ENCODE results near the gene BZW2. TPM values are rescaled to one million over a fixed set of nuclear protein-coding genes. Genes with fewer than 3 reads are reported as not detected.
A peak's percentile ranks its signal among the peaks of the same experiment; 100 is the strongest.

BZW2 gene
- total and polyA plus RNA-seq, 2 of the 13 experiments (the other 11 are each of a cell fraction or from before 2014, with no cell fraction given), result 21.8 to 95.2 TPM

DNA sequence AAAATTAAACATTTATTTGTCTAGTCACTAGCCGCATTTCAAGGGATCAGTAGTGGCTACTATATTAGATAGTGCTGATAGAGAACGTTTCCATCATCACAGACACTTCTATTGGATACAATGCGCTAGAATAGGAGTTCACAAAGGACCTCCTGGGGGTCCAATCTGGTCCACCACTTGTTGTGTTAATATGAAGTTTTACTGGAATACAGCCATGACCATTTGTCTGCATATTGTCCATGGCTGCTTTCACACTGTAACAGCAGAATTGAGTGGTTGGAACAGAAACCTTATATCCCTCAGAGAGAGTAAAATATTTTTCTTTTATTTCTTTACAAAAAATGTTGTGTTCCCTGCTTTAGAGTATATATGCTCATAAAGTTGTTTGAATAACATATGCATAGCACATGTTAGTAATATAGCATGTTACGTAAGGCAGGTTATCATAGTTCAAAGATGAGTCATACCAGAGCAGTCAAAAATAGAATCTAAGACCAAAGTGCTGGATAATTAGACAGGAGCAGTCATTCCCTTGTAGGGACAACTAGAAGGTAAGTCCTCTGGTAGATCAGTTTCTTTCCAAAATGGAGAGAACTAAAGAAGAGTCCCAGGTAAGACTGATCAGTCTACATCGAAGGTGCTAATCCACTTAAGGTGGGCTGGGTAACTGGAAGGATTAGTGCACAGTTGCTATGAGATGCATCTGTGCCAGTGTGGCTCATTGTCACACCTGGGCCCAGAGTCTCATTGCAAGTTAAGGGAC lies 14.9 kb downstream of the BZW2 start:
- intact Hi-C loops (cut with micrococcal nuclease; ENCODE audit: unreplicated experiment), result loop anchor here (2.0 to 10.0 kb wide), 2 partner anchors 14 to 1286 kb away; partner anchors contain the start of gene BZW2
- 72% methylated on average over 5 of the region's 5 CpGs for WGBS (ENCODE audit: low lambda C conversion rate)
- no peaks in the 10 kb centered on the region for H3K36me3 ChIP-seq (replicated peaks in 1 of 2; ENCODE audit: control insufficient read depth in 1 of 2, insufficient read depth in 2 of 2, low read length in 2 of 2)
- peaks cover 24% of the 10 kb centered on the region for H3K4me1 ChIP-seq (ENCODE audit: insufficient read depth, low read length)
- H2AFZ ChIP-seq (ENCODE audit: low read length), result no peak overlapping the region
- no TSS peak for BruUV-seq (replicated peaks)
- CTCF ChIA-PET (ENCODE audit: low intra/inter-chr PET ratio, low total read pairs), result no interaction called here
- H4K20me1 ChIP-seq (ENCODE audit: insufficient read depth, low read length), result peaks cover 3% of the 10 kb centered on the region; the same call in 1 of the 2 replicates
- no peak overlapping the region for H3K9ac ChIP-seq (ENCODE audit: insufficient read depth, low read depth, low read length)
- DNase-seq (ENCODE audit: low spot score) (peak; percentile 82), ATAC-seq (peak; percentile 91), FAIRE-seq (peak; percentile 12)
- H3K4me3 ChIP-seq (replicated peaks in 1 of 3; ENCODE audit: insufficient read depth in 1 of 3, low read depth in 2 of 3, low read length in 3 of 3), result no peak overlapping the region; a peak in 2 of 6 replicates
- H3K27me3 ChIP-seq (ENCODE audit: control insufficient read depth in 1 of 2, insufficient read depth in 2 of 2, low read length in 2 of 2), result no peaks in the 10 kb centered on the region
- peaks cover 77% of the 10 kb centered on the region for H3K79me2 ChIP-seq (ENCODE audit: insufficient read depth, low read length)
- H3K9me3 ChIP-seq (ENCODE audit: low read length), result no peaks in the 10 kb centered on the region
- in situ Hi-C loops (cut with HindIII; ENCODE audit: extremely low pct_ligation_motif_present, low pct_unique_long_range_greater_than_20kb), result no loop called here
- H3K27ac ChIP-seq (ENCODE audit: extremely low read length, insufficient read depth, low read length), result peak overlapping the region; percentile 53
- peak overlapping the region; percentile 54 for H3K4me2 ChIP-seq (ENCODE audit: low read depth, low read length)
- POLR2A ChIA-PET, result interaction anchor here (0.8 kb wide), 1 partner anchor 15 kb away, joined by 3 read pairs; the partner anchor contains the start of genes ANKMY2 and BZW2
- peak; percentile 94 for TF ChIP-seq FOSL1 (CRISPR knock-in tag; IDR thresholded peaks at IDR 0.05; ENCODE audit: borderline replicate concordance)
- no peak for TF ChIP-seq ZNF24 (IDR thresholded peaks at IDR 0.05)
- TF ChIP-seq E2F2 (CRISPR knock-in tag; IDR thresholded peaks at IDR 0.05; ENCODE audit: borderline replicate concordance), result no peak
- TF ChIP-seq FOXA3 (CRISPR knock-in tag; IDR thresholded peaks at IDR 0.05), result peak; percentile 45
- 0 out of 2 replicates have a peak, but pooled peaks have one; percentile 22 for TF ChIP-seq NR2F2 (IDR thresholded peaks at IDR 0.05; ENCODE audit: borderline replicate concordance, low read depth)
- TF ChIP-seq CEBPB (IDR thresholded peaks at IDR 0.05; ENCODE audit: borderline replicate concordance, low read depth, low read length), result peak; percentile 33; the same call in 1 of the 2 replicates
- no peak for TF ChIP-seq KDM6A (CRISPR knock-in tag; IDR thresholded peaks at IDR 0.05; ENCODE audit: low read depth)
- peak; percentile 99 for TF ChIP-seq MEF2D (CRISPR knock-in tag; IDR thresholded peaks at IDR 0.05)
- TF ChIP-seq JUND (CRISPR knock-in tag; IDR thresholded peaks at IDR 0.05), result peak; percentile 95
- peak; percentile 68 for TF ChIP-seq SAP130 (CRISPR knock-in tag; IDR thresholded peaks at IDR 0.05; ENCODE audit: low read depth)
- no peak for TF ChIP-seq HHEX (CRISPR knock-in tag; IDR thresholded peaks at IDR 0.05)
- TF ChIP-seq HNF4A (CRISPR knock-in tag; IDR thresholded peaks at IDR 0.05), result peak; percentile 31; the same call in 1 of the 2 replicates
- no peak for TF ChIP-seq USF2 (IDR thresholded peaks at IDR 0.05; ENCODE audit: low read depth, low read length)
- TF ChIP-seq USF2 (CRISPR knock-in tag; IDR thresholded peaks at IDR 0.05; ENCODE audit: borderline replicate concordance), result no peak
- peak; percentile 78 for TF ChIP-seq FOSL2 (CRISPR knock-in tag; IDR thresholded peaks at IDR 0.05)
- no peak for TF ChIP-seq SRSF1 (optimal IDR thresholded peaks at IDR 0.05; ENCODE audit: low read depth, low read length)
- no peak for TF ChIP-seq ZNF615 (CRISPR knock-in tag; IDR thresholded peaks at IDR 0.05; ENCODE audit: borderline replicate concordance)
- TF ChIP-seq GATAD2A (CRISPR knock-in tag; IDR thresholded peaks at IDR 0.05), result peak; percentile 74
- peak; percentile 76 for TF ChIP-seq MIXL1 (CRISPR knock-in tag; IDR thresholded peaks at IDR 0.05)
- TF ChIP-seq HOXD1 (CRISPR knock-in tag; IDR thresholded peaks at IDR 0.05), result no peak
- peak; percentile 64 for TF ChIP-seq NR2F6 (IDR thresholded peaks at IDR 0.05)
- TF ChIP-seq NR2F6 (CRISPR knock-in tag; IDR thresholded peaks at IDR 0.05), result peak; percentile 67; the same call in 1 of the 2 replicates
- TF ChIP-seq THRA (CRISPR knock-in tag; IDR thresholded peaks at IDR 0.05; ENCODE audit: borderline replicate concordance), result peak; percentile 24; the same call in 1 of the 2 replicates
